HL-60 (cell line): ENCODE results near the gene AFDN.

Experiments
- DNase-seq, 2 experiments: peaks; one replicate each; pipeline ENCODE4 v3.0.0-alpha.2; 2010 to 2020; ENCODE audit warnings: low read depth in 1 of 2, low spot score in 1 of 2
- H3K27ac ChIP-seq: fragments of 250-450 bp; sonication (Bioruptor Pico); replicated peaks from 2 replicates; pipeline ENCODE4 v1.5.1; 2020; ENCODE audit warnings: mild to moderate bottlenecking, moderate library complexity
- H3K27me3 ChIP-seq: fragments of 250-450 bp; sonication (Bioruptor Pico); 2 replicates; pipeline ENCODE4 v1.5.1; 2021; ENCODE audit warnings: mild to moderate bottlenecking, moderate library complexity; ENCODE audit not compliant: insufficient read depth, poor library complexity, severe bottlenecking
- H3K4me3 ChIP-seq: replicated peaks from 2 replicates; pipeline ENCODE4 v1.5.1; 2011; ENCODE audit warnings: mild to moderate bottlenecking, control low read depth, low read length; ENCODE audit not compliant: insufficient read depth
- GABPA ChIP-seq: IDR thresholded peaks from 2 replicates; pipeline ENCODE4 v1.6.1; 2012; ENCODE audit warnings: low read depth
- POLR2AphosphoS5 ChIP-seq: IDR thresholded peaks from 2 replicates; pipeline ENCODE4 v1.6.1; 2012; ENCODE audit warnings: low read depth
- SPI1 ChIP-seq: IDR thresholded peaks from 2 replicates; pipeline ENCODE4 v1.6.1; 2012; ENCODE audit warnings: low read depth, mild to moderate bottlenecking, borderline replicate concordance
- TF ChIP-seq, protein P1 (sequence below): IDR thresholded peaks from one replicate; pipeline ENCODE4 v1.5.1; 2011; ENCODE audit warnings: low read length, control low read depth, inconsistent platforms; ENCODE audit not compliant: insufficient read depth
- TF ChIP-seq, protein P2 (sequence below): IDR thresholded peaks from 2 replicates; pipeline ENCODE4 v1.6.1; 2012; ENCODE audit warnings: low read depth; ENCODE audit not compliant: insufficient replicate concordance

Gene AFDN

GRCh38 chr6:167811442-167812087 lies 15.1 kb upstream of the AFDN start:
- no peak overlapping the region for H3K27ac ChIP-seq
- H3K4me3 ChIP-seq, result no peak overlapping the region
- H3K27me3 ChIP-seq, result no peaks in the 10 kb centered on the region
- DNase-seq, result no peak
- TF ChIP-seq POLR2AphosphoS5, result no peak
- TF ChIP-seq SPI1, result no peak
- TF ChIP-seq, protein P1, sequence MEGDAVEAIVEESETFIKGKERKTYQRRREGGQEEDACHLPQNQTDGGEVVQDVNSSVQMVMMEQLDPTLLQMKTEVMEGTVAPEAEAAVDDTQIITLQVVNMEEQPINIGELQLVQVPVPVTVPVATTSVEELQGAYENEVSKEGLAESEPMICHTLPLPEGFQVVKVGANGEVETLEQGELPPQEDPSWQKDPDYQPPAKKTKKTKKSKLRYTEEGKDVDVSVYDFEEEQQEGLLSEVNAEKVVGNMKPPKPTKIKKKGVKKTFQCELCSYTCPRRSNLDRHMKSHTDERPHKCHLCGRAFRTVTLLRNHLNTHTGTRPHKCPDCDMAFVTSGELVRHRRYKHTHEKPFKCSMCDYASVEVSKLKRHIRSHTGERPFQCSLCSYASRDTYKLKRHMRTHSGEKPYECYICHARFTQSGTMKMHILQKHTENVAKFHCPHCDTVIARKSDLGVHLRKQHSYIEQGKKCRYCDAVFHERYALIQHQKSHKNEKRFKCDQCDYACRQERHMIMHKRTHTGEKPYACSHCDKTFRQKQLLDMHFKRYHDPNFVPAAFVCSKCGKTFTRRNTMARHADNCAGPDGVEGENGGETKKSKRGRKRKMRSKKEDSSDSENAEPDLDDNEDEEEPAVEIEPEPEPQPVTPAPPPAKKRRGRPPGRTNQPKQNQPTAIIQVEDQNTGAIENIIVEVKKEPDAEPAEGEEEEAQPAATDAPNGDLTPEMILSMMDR, result no peak
- TF ChIP-seq, protein P2, sequence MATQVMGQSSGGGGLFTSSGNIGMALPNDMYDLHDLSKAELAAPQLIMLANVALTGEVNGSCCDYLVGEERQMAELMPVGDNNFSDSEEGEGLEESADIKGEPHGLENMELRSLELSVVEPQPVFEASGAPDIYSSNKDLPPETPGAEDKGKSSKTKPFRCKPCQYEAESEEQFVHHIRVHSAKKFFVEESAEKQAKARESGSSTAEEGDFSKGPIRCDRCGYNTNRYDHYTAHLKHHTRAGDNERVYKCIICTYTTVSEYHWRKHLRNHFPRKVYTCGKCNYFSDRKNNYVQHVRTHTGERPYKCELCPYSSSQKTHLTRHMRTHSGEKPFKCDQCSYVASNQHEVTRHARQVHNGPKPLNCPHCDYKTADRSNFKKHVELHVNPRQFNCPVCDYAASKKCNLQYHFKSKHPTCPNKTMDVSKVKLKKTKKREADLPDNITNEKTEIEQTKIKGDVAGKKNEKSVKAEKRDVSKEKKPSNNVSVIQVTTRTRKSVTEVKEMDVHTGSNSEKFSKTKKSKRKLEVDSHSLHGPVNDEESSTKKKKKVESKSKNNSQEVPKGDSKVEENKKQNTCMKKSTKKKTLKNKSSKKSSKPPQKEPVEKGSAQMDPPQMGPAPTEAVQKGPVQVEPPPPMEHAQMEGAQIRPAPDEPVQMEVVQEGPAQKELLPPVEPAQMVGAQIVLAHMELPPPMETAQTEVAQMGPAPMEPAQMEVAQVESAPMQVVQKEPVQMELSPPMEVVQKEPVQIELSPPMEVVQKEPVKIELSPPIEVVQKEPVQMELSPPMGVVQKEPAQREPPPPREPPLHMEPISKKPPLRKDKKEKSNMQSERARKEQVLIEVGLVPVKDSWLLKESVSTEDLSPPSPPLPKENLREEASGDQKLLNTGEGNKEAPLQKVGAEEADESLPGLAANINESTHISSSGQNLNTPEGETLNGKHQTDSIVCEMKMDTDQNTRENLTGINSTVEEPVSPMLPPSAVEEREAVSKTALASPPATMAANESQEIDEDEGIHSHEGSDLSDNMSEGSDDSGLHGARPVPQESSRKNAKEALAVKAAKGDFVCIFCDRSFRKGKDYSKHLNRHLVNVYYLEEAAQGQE, result no peak
- no peak for TF ChIP-seq GABPA

DNA sequence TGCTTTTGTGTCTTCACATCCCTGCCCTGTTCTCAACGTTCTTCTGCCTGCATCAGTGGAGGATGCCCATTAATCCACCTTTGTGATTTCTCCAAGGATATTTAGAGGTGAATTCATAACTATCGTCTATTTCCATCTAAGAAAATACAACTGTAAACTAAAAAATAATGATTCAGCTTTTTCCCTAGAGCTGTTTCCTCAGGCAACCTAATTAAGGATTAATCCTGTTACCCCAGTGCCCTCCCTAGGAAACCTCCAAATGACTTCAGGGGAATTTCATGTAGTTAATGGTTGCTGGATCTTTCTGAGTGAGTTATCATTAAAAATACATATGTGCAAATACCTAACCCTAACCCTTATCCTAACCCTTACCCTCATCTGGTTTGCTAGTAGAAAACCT lies 14.6 kb upstream of the AFDN start:
- Histone ChIP-seq H3K4me3 (no peak overlapping the region), H3K27ac (no peak overlapping the region), H3K27me3 (no peaks in the 10 kb centered on the region)
- TF ChIP-seq, protein P1, result no peak
- TF ChIP-seq GABPA (no peak), POLR2AphosphoS5 (no peak), SPI1 (no peak)
- TF ChIP-seq, protein P2, result no peak
- DNase-seq, result no peak

DNA sequence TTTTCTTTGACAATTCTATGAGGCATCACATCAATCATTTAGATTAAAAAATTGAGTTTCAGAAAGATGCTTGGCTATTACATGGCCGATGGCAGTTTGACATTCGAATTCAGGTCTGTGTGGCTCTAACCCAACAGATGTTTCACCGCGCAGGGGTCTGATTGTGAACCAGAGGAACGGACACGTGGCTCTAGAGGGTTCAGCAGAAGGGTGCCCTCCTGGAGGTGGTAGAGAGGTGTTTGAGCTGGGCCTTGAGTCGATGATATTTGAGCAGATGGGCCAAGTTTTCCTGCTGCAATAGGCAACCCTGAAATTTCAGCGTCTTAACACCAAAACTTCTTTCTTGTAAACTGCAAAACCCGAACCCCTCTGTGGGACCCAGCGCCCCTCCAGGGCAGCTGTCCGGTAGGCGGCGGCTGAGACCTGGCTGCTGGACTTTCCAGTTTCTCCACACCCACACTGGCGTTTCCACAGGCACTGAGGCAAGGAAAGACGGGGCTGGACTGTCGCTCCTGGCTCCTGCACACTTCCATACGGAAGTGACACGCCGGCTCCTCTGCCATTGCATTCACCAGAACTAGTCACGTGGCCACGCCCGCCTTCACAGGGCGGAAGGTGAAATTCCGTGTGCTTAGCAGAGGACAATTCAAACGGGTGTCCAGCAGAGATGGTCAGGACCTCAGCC lies 11.3 kb upstream of the AFDN start:
- Histone ChIP-seq H3K27ac (no peak overlapping the region), H3K4me3 (no peak overlapping the region), H3K27me3 (no peaks in the 10 kb centered on the region)
- no peak for TF ChIP-seq GABPA
- TF ChIP-seq, protein P2, result no peak
- TF ChIP-seq SPI1, result no peak
- TF ChIP-seq POLR2AphosphoS5, result no peak
- TF ChIP-seq, protein P1, result no peak
- DNase-seq, result no peak
